Kidney epithelial cell (primary cell): ENCODE results near the gene FER1L5. TPM values are rescaled to one million over a fixed set of nuclear protein-coding genes. Genes with fewer than 3 reads are reported as not detected.

Source experiments
- DNase-seq: peaks from one replicate; pipeline ENCODE4 v3.0.0-alpha.2; 2010; ENCODE audit warnings: low read depth
- H3K27me3 ChIP-seq: 2 replicates; pipeline ENCODE4 v1.6.0; 2011; ENCODE audit warnings: low read length; ENCODE audit not compliant: control insufficient read depth, insufficient read depth
- H3K36me3 ChIP-seq: 2 replicates; pipeline ENCODE4 v1.5.1; 2011; ENCODE audit warnings: low read length; ENCODE audit not compliant: control insufficient read depth, insufficient read depth
- H3K4me3 ChIP-seq: 2 replicates; pipeline ENCODE4 v1.5.1; 2011; ENCODE audit warnings: low read depth, mild to moderate bottlenecking, control low read depth, low read length
- total RNA-seq: library from RNA; depleted of rRNA; stranded (reverse); fragments of >200 nt; gene quantifications from 2 replicates; pipeline ENCODE4 v1.2.3, GENCODE V29; 2015
- TF ChIP-seq, protein P1 (sequence below): IDR thresholded peaks from 2 replicates; pipeline ENCODE4 v1.5.1; 2011; ENCODE audit warnings: mild to moderate bottlenecking, moderate library complexity, low read length, control low read depth, inconsistent platforms; ENCODE audit not compliant: insufficient read depth, poor library complexity, severe bottlenecking

FER1L5 gene
- total RNA-seq, 1 donor from 2014 or later = not detected

DNA sequence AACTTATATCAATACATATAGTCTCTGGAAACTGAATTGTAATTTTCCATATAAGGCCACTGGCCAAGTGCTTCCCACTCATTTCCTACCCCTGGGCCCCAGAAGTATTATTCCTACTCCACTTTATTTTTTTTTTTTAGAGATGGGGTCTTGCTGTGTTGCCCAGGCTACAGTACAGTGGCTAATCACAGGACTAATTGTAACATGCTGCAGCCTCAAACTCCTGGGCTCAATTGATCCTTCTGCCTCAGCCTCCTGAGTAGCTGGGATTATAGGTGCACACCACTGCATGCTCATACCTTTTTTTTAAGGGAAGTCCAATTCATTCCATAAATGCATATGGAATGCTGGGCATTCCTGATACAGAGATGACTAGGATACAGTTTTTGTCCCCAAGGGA lies 111.8 kb downstream of the FER1L5 start:
- DNase-seq = no peak
- TF ChIP-seq, protein P1, sequence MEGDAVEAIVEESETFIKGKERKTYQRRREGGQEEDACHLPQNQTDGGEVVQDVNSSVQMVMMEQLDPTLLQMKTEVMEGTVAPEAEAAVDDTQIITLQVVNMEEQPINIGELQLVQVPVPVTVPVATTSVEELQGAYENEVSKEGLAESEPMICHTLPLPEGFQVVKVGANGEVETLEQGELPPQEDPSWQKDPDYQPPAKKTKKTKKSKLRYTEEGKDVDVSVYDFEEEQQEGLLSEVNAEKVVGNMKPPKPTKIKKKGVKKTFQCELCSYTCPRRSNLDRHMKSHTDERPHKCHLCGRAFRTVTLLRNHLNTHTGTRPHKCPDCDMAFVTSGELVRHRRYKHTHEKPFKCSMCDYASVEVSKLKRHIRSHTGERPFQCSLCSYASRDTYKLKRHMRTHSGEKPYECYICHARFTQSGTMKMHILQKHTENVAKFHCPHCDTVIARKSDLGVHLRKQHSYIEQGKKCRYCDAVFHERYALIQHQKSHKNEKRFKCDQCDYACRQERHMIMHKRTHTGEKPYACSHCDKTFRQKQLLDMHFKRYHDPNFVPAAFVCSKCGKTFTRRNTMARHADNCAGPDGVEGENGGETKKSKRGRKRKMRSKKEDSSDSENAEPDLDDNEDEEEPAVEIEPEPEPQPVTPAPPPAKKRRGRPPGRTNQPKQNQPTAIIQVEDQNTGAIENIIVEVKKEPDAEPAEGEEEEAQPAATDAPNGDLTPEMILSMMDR = no peak
- Histone ChIP-seq H3K27me3 (no peaks in the 10 kb centered on the region), H3K4me3 (no peak overlapping the region), H3K36me3 (no peaks in the 10 kb centered on the region)

Other genes starting within 250 kb of the FER1L5 start
- gene NEURL3, start 137.4 kb upstream of the FER1L5 start, total RNA-seq = 16.8 and 18.6 TPM in 2 replicates
- 38.8 and 41.1 TPM in 2 replicates for gene ARID5A, start 106.0 kb upstream of the FER1L5 start, total RNA-seq
- gene KANSL3, start 4.5 kb upstream of the FER1L5 start, total RNA-seq = 33.2 and 33.3 TPM in 2 replicates
- 14.2 and 15.7 TPM in 2 replicates for gene LMAN2L, start 97.3 kb downstream of the FER1L5 start, total RNA-seq
- 7.9 and 8.2 TPM in 2 replicates for gene CNNM4, start 118.1 kb downstream of the FER1L5 start, total RNA-seq
- 9.2 and 11.1 TPM in 2 replicates for gene CNNM3, start 173.5 kb downstream of the FER1L5 start, total RNA-seq
- gene ANKRD23, start 201.3 kb downstream of the FER1L5 start, total RNA-seq = 0.41 and 2.1 TPM in 2 replicates
- gene ANKRD39, start 215.3 kb downstream of the FER1L5 start, total RNA-seq = 22.6 and 27.3 TPM in 2 replicates
- 62.4 and 67.8 TPM in 2 replicates for gene SEMA4C, start 227.3 kb downstream of the FER1L5 start, total RNA-seq